SK-N-SH (cell line): ENCODE data around the gene MYLK2. TPM values are rescaled to one million over a fixed set of nuclear protein-coding genes. Genes with fewer than 3 reads are reported as not detected.

Experiments
- CTCF ChIA-PET: fragments of 300-600, 350-600 bp; formaldehyde crosslinking; extraction: SDS; loops from one replicate; lab custom pipeline; 2021; lab: Yijun Ruan, JAX
- POLR2A ChIA-PET: fragments of 350-600 bp; sonication (Branson Sonifier 250); formaldehyde crosslinking; extraction: SDS; loops from one replicate; lab custom pipeline; 2020; ENCODE audit warnings: antibody characterized with exemption, inconsistent platforms; lab: Yijun Ruan, JAX
- DNase-seq: peaks from one replicate; pipeline ENCODE4 v3.0.0; 2012
- H2AFZ ChIP-seq: fragments of 200-600 bp; sonication (generic); 2 replicates; pipeline ENCODE4 v1.8.1; 2016; ENCODE audit warnings: antibody characterized with exemption, mild to moderate bottlenecking, low read depth
- H3F3A ChIP-seq: fragments of 200-600 bp; sonication (generic); replicated peaks from 2 replicates; pipeline ENCODE3; 2016; ENCODE audit warnings: antibody characterized with exemption, mild to moderate bottlenecking; ENCODE audit not compliant: insufficient read depth
- H3K27ac ChIP-seq, 2 experiments: fragments of 200-500 bp in 1 of 2; fragments of 200-600 bp in 1 of 2; sonication (Bioruptor generic) in 1 of 2; sonication (generic), shearing (Covaris generic) in 1 of 2; 2 replicates each; pipeline versions ENCODE4 v1.5.1 to v1.6.1; 2014 to 2016; ENCODE audit warnings: low read depth in 2 of 2, inconsistent platforms in 1 of 2, low read length in 1 of 2, mild to moderate bottlenecking in 1 of 2, mixed read lengths in 1 of 2
- H3K27me3 ChIP-seq: fragments of 200-600 bp; sonication (generic), shearing (Covaris generic); 2 replicates; pipeline ENCODE4 v1.6.1; 2016; ENCODE audit warnings: mixed run types; ENCODE audit not compliant: insufficient read depth
- H3K36me3 ChIP-seq, 2 experiments: fragments of 200-500 bp in 1 of 2; fragments of 200-600 bp in 1 of 2; sonication (Bioruptor generic) in 1 of 2; sonication (generic) in 1 of 2; replicated peaks in 1 of 2; 2 replicates each; pipeline versions ENCODE3 to v1.5.1; 2014 to 2016; ENCODE audit warnings: low read length in 1 of 2, mild to moderate bottlenecking in 1 of 2; ENCODE audit not compliant: insufficient read depth in 2 of 2, control insufficient read depth in 1 of 2
- H3K4me1 ChIP-seq, 2 experiments: fragments of 200-500 bp in 1 of 2; fragments of 200-600 bp in 1 of 2; sonication (Bioruptor generic) in 1 of 2; sonication (generic), shearing (Covaris generic) in 1 of 2; 2 replicates each; pipeline versions ENCODE4 v1.5.1 to v1.6.1; 2014 to 2016; ENCODE audit warnings: low read depth in 1 of 2, low read length in 1 of 2, mixed run types in 1 of 2; ENCODE audit not compliant: insufficient read depth in 2 of 2, control insufficient read depth in 1 of 2
- H3K4me2 ChIP-seq: fragments of 200-600 bp; sonication (generic), shearing (Covaris generic); 2 replicates; pipeline ENCODE4 v1.6.1; 2017; ENCODE audit warnings: mixed run types
- H3K4me3 ChIP-seq, 2 experiments: fragments of 200-500 bp in 1 of 2; fragments of 200-600 bp in 1 of 2; sonication (Bioruptor generic) in 1 of 2; sonication (generic), shearing (Covaris generic) in 1 of 2; 2 replicates each; pipeline versions ENCODE4 v1.5.1 to v1.8.1; 2014 to 2016; ENCODE audit warnings: low read depth in 2 of 2, inconsistent platforms in 1 of 2, low read length in 1 of 2, mild to moderate bottlenecking in 1 of 2, mixed read lengths in 1 of 2, moderate library complexity in 1 of 2
- H3K79me2 ChIP-seq: fragments of 200-600 bp; sonication (generic); 2 replicates; pipeline ENCODE4 v1.8.1; 2017; ENCODE audit warnings: mild to moderate bottlenecking; ENCODE audit not compliant: insufficient read depth
- H3K9ac ChIP-seq: fragments of 200-600 bp; sonication (generic); 2 replicates; pipeline ENCODE4 v1.6.1; 2017; ENCODE audit warnings: mixed run types
- H3K9me2 ChIP-seq: fragments of 200-600 bp; sonication (generic); 2 replicates; pipeline ENCODE4 v1.6.1; 2017; ENCODE audit warnings: mixed run types
- H3K9me3 ChIP-seq: fragments of 200-600 bp; sonication (generic); 2 replicates; pipeline ENCODE4 v1.6.1; 2017; ENCODE audit warnings: mixed run types, mild to moderate bottlenecking, moderate library complexity
- H4K20me1 ChIP-seq: fragments of 200-600 bp; sonication (generic); 2 replicates; pipeline ENCODE4 v1.6.1; 2017; ENCODE audit warnings: mild to moderate bottlenecking, mixed run types; ENCODE audit not compliant: insufficient read depth
- FOXM1 ChIP-seq: IDR thresholded peaks from 2 replicates; pipeline ENCODE4 v1.4.0; 2012; ENCODE audit warnings: low read depth, mild to moderate bottlenecking
- GABPA ChIP-seq: IDR thresholded peaks from 2 replicates; pipeline ENCODE4 v1.4.0; 2012; ENCODE audit warnings: low read depth, mild to moderate bottlenecking
- GATA2 ChIP-seq: sonication (generic); formaldehyde crosslinking; IDR thresholded peaks from 2 replicates; pipeline ENCODE4 v1.5.0; 2020; ENCODE audit warnings: mild to moderate bottlenecking, missing genetic modification reagents
- NFIC ChIP-seq: IDR thresholded peaks from 2 replicates; pipeline ENCODE4 v1.4.0; 2012; ENCODE audit warnings: borderline replicate concordance
- RCOR1 ChIP-seq: fragments of 150-350 bp; IDR thresholded peaks from 2 replicates; pipeline ENCODE4 v1.6.1; 2017; ENCODE audit warnings: antibody characterized with exemption, low read length
- RFX5 ChIP-seq: IDR thresholded peaks from 2 replicates; pipeline ENCODE4 v1.6.1; 2012; ENCODE audit warnings: mild to moderate bottlenecking, improper control_type of control experiment, low read length
- RXRA ChIP-seq: IDR thresholded peaks from 2 replicates; pipeline ENCODE4 v1.4.0; 2012; ENCODE audit warnings: low read depth, mild to moderate bottlenecking, borderline replicate concordance
- SMC3 ChIP-seq: IDR thresholded peaks from 2 replicates; pipeline ENCODE4 v1.6.1; 2012; ENCODE audit warnings: low read depth, low read length, improper control_type of control experiment
- TEAD4 ChIP-seq: IDR thresholded peaks from 2 replicates; pipeline ENCODE4 v1.4.0; 2012; ENCODE audit warnings: mild to moderate bottlenecking, borderline replicate concordance; ENCODE audit not compliant: insufficient read depth
- USF2 ChIP-seq: fragments of 150-350 bp; IDR thresholded peaks from 2 replicates; pipeline ENCODE4 v1.6.1; 2017; ENCODE audit warnings: antibody characterized with exemption, low read length, low read depth, borderline replicate concordance
- YY1 ChIP-seq: IDR thresholded peaks from 2 replicates; pipeline ENCODE4 v1.4.0; 2012; ENCODE audit warnings: low read depth, mild to moderate bottlenecking
- WGBS: methylation state at CpG from one replicate; pipeline ENCODE4 v1.1.6; 2017; ENCODE audit warnings: low lambda C conversion rate; 5-methylcytosine and 5-hydroxymethylcytosine counted together
- polyA plus RNA-seq, 3 experiments: library from polyadenylated mRNA; depleted of rRNA; stranded (reverse); fragments of >200 nt; gene quantifications; 2 replicates each; pipeline ENCODE4 v1.2.3, GENCODE V29; 2012
- TF ChIP-seq, protein P1 (sequence below): fragments of 200-600 bp; sonication (generic); IDR thresholded peaks from 2 replicates; pipeline ENCODE4 v1.6.1; 2017; ENCODE audit warnings: antibody characterized with exemption, mild to moderate bottlenecking, moderate library complexity

Gene MYLK2
- polyA plus RNA-seq, 1 of the 3 experiments (the other 2 are of a cell fraction), result 0.21 TPM

- CTCF ChIA-PET, result interaction anchor here (0.9 to 15.5 kb wide), 4 partner anchors 9 to 210 kb away, joined by 4 to 174 read pairs (median 16); no protein-coding TSS in a partner anchor
- no peak overlapping the region for H2AFZ ChIP-seq
- H3K4me3 ChIP-seq, result no peak overlapping the region
Observed at GRCh38 chr20:31843288-31843687, 24.1 kb downstream of the MYLK2 start.

GRCh38 chr20:31843881-31844280, 24.7 kb downstream of the MYLK2 start:
- WGBS, result 93% methylated on average over 5 of the region's 5 CpGs
- H3K9me2 ChIP-seq, result no peaks in the 10 kb centered on the region
- CTCF ChIA-PET, result interaction anchor here (1.7 to 15.5 kb wide), 4 partner anchors 9 to 188 kb away, joined by 10 to 174 read pairs (median 16); no protein-coding TSS in a partner anchor
- POLR2A ChIA-PET, result no interaction called here
- no peak for TF ChIP-seq TEAD4
- no peak for TF ChIP-seq RFX5
- no peak for TF ChIP-seq USF2
- TF ChIP-seq GATA2 (CRISPR knock-in tag), result no peak
- TF ChIP-seq GABPA, result no peak
- TF ChIP-seq NFIC, result no peak
- TF ChIP-seq YY1, result no peak
- TF ChIP-seq, all 33 proteins: peak for 0
- Histone ChIP-seq H3K9me3 (no peaks in the 10 kb centered on the region), H3K4me1 (peaks cover 25 to 31% of the 10 kb centered on the region in 2 experiments; a peak in 3 of 4 replicates), H3F3A (peaks cover 13% of the 10 kb centered on the region), H2AFZ (no peak overlapping the region), H3K9ac (no peak overlapping the region), H4K20me1 (no peaks in the 10 kb centered on the region), H3K4me2 (peak overlapping the region; percentile 69; the same call in 1 of the 2 replicates), H3K27ac (peak overlapping the region in 1 of 2 experiments; percentile 76; a peak in 1 of 4 replicates), H3K36me3 (no peaks in the 10 kb centered on the region), H3K79me2 (no peaks in the 10 kb centered on the region), H3K27me3 (no peaks in the 10 kb centered on the region), H3K4me3 (no peak overlapping the region)
- no peak for DNase-seq

More at GRCh38 chr20:31843288-31843687, 24.1 kb downstream of the MYLK2 start:
- no peaks in the 10 kb centered on the region for H3K9me2 ChIP-seq
- TF ChIP-seq SMC3, result no peak
- no peak for TF ChIP-seq FOXM1
- no peak for TF ChIP-seq RCOR1
- TF ChIP-seq RFX5, result no peak
- TF ChIP-seq RXRA, result no peak
- TF ChIP-seq, protein P1, sequence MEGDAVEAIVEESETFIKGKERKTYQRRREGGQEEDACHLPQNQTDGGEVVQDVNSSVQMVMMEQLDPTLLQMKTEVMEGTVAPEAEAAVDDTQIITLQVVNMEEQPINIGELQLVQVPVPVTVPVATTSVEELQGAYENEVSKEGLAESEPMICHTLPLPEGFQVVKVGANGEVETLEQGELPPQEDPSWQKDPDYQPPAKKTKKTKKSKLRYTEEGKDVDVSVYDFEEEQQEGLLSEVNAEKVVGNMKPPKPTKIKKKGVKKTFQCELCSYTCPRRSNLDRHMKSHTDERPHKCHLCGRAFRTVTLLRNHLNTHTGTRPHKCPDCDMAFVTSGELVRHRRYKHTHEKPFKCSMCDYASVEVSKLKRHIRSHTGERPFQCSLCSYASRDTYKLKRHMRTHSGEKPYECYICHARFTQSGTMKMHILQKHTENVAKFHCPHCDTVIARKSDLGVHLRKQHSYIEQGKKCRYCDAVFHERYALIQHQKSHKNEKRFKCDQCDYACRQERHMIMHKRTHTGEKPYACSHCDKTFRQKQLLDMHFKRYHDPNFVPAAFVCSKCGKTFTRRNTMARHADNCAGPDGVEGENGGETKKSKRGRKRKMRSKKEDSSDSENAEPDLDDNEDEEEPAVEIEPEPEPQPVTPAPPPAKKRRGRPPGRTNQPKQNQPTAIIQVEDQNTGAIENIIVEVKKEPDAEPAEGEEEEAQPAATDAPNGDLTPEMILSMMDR, result no peak
- H3K79me2 ChIP-seq, result no peaks in the 10 kb centered on the region
- peak overlapping the region; percentile 71 to 76; a peak in 3 of 4 replicates for H3K27ac ChIP-seq
- peak overlapping the region; percentile 31; the same call in 1 of the 2 replicates for H3K9ac ChIP-seq
- peaks cover 19% of the 10 kb centered on the region for H3F3A ChIP-seq
- WGBS, result 82% methylated on average over 5 of the region's 6 CpGs
- H3K9me3 ChIP-seq, result no peaks in the 10 kb centered on the region
- DNase-seq, result no peak
- no peaks in the 10 kb centered on the region for H4K20me1 ChIP-seq
- POLR2A ChIA-PET, result no interaction called here
- no peaks in the 10 kb centered on the region for H3K36me3 ChIP-seq
- no peaks in the 10 kb centered on the region for H3K27me3 ChIP-seq
- H3K4me1 ChIP-seq, result peaks cover 31 to 36% of the 10 kb centered on the region in 2 experiments; a peak in 3 of 4 replicates
- H3K4me2 ChIP-seq, result peak overlapping the region; percentile 69; the same call in 1 of the 2 replicates
